ENCODE results near the gene PRPF8. TPM values are rescaled to one million over a fixed set of nuclear protein-coding genes. Genes with fewer than 3 reads are reported as not detected.
A peak's percentile ranks its signal among the peaks of the same experiment; 100 is the strongest.

PRPF8 gene
- total RNA-seq, 1 donor from 2014 or later = 247 TPM

- intact Hi-C loops (cut with DNase I) = loop anchor here (5.0 kb wide), 1 partner anchor 602 kb away; no protein-coding TSS in a partner anchor
- H3K9me3 ChIP-seq = no peaks in the 10 kb centered on the region
- no peaks in the 10 kb centered on the region for H3K4me1 ChIP-seq
- no peak for DNase-seq (ENCODE audit: extremely low spot score in 2 of 2)
- no peak for TF ChIP-seq CTCF (IDR thresholded peaks at IDR 0.05)
- no peak for TF ChIP-seq POLR2A (IDR thresholded peaks at IDR 0.05)
- no peak for TF ChIP-seq POLR2AphosphoS5 (IDR thresholded peaks at IDR 0.05; ENCODE audit: insufficient read depth in 1 of 2, low read depth in 1 of 2)
- H3K36me3 ChIP-seq = no peaks in the 10 kb centered on the region
- H3K27me3 ChIP-seq = no peaks in the 10 kb centered on the region
- no peak overlapping the region for H3K27ac ChIP-seq
- H3K4me3 ChIP-seq = no peak overlapping the region
These were observed 64.2 kb downstream of the PRPF8 start for GRCh38 chr17:1620486-1620885.

GRCh38 chr17:1617620-1618174 lies 67.0 kb downstream of the PRPF8 start:
- TF ChIP-seq POLR2AphosphoS5 (IDR thresholded peaks at IDR 0.05; ENCODE audit: insufficient read depth in 1 of 2, low read depth in 1 of 2) = peak in 1 of 2 donors; percentile 63
- no peak for TF ChIP-seq CTCF (IDR thresholded peaks at IDR 0.05)
- H3K4me3 ChIP-seq = no peak overlapping the region
- no peak for DNase-seq (ENCODE audit: extremely low spot score in 2 of 2)
- H3K9me3 ChIP-seq = no peaks in the 10 kb centered on the region
- no peak overlapping the region for H3K27ac ChIP-seq
- H3K36me3 ChIP-seq = no peaks in the 10 kb centered on the region
- no peaks in the 10 kb centered on the region for H3K27me3 ChIP-seq
- intact Hi-C loops (cut with DNase I) = no loop called here
- no peaks in the 10 kb centered on the region for H3K4me1 ChIP-seq

- Histone ChIP-seq H3K9me3 (no peaks in the 10 kb centered on the region), H3K27me3 (no peaks in the 10 kb centered on the region), H3K4me1 (no peaks in the 10 kb centered on the region), H3K4me3 (no peak overlapping the region), H3K36me3 (no peaks in the 10 kb centered on the region), H3K27ac (no peak overlapping the region)
- no peak for TF ChIP-seq CTCF (IDR thresholded peaks at IDR 0.05)
- no peak for TF ChIP-seq POLR2AphosphoS5 (IDR thresholded peaks at IDR 0.05; ENCODE audit: insufficient read depth in 1 of 2, low read depth in 1 of 2)
- no peak for TF ChIP-seq POLR2A (IDR thresholded peaks at IDR 0.05)
- DNase-seq (ENCODE audit: extremely low spot score in 2 of 2) = no peak
- intact Hi-C loops (cut with DNase I) = no loop called here
These were observed 68.6 kb downstream of the PRPF8 start for GRCh38 chr17:1616101-1616500.

- H3K27ac ChIP-seq = no peak overlapping the region
- no peaks in the 10 kb centered on the region for H3K4me1 ChIP-seq
- no peaks in the 10 kb centered on the region for H3K9me3 ChIP-seq
- DNase-seq (ENCODE audit: extremely low spot score in 2 of 2) = no peak
- no peaks in the 10 kb centered on the region for H3K36me3 ChIP-seq
- intact Hi-C loops (cut with DNase I) = no loop called here
- TF ChIP-seq POLR2AphosphoS5 (IDR thresholded peaks at IDR 0.05; ENCODE audit: insufficient read depth in 1 of 2, low read depth in 1 of 2) = peak in 1 of 2 donors; percentile 10
- TF ChIP-seq POLR2A (IDR thresholded peaks at IDR 0.05) = no peak
- no peak for TF ChIP-seq CTCF (IDR thresholded peaks at IDR 0.05)
- H3K4me3 ChIP-seq = no peak overlapping the region
- H3K27me3 ChIP-seq = no peaks in the 10 kb centered on the region
These were observed 72.3 kb downstream of the PRPF8 start for GRCh38 chr17:1612400-1612799.

- Histone ChIP-seq H3K9me3 (no peaks in the 10 kb centered on the region), H3K4me3 (no peak overlapping the region), H3K4me1 (no peaks in the 10 kb centered on the region), H3K27me3 (no peaks in the 10 kb centered on the region), H3K27ac (no peak overlapping the region), H3K36me3 (no peaks in the 10 kb centered on the region)
- intact Hi-C loops (cut with DNase I) = no loop called here
- no peak for DNase-seq (ENCODE audit: extremely low spot score in 2 of 2)
- TF ChIP-seq POLR2AphosphoS5 (IDR thresholded peaks at IDR 0.05; ENCODE audit: insufficient read depth in 1 of 2, low read depth in 1 of 2) = no peak
These were observed 73.0 kb downstream of the PRPF8 start for GRCh38 chr17:1611715-1612114.
